AG09319 (cell line): ENCODE data around the gene CALR3.
"Not testable (repeated sequence)": the region's sequence is repeated elsewhere in the genome, so short reads cannot be mapped to it uniquely, and the experiment has no call there.

ENCODE experiments used
- DNase-seq: peaks from one replicate; pipeline ENCODE4 v3.0.0-alpha.2; 2010; ENCODE audit warnings: low read depth; ENCODE audit errors: extremely low read depth
- TF ChIP-seq, protein P1 (sequence below): IDR thresholded peaks from 2 replicates; pipeline ENCODE4 v1.5.1; 2011; ENCODE audit warnings: low read depth, mild to moderate bottlenecking, inconsistent platforms, low read length, moderate library complexity

Gene CALR3

DNA sequence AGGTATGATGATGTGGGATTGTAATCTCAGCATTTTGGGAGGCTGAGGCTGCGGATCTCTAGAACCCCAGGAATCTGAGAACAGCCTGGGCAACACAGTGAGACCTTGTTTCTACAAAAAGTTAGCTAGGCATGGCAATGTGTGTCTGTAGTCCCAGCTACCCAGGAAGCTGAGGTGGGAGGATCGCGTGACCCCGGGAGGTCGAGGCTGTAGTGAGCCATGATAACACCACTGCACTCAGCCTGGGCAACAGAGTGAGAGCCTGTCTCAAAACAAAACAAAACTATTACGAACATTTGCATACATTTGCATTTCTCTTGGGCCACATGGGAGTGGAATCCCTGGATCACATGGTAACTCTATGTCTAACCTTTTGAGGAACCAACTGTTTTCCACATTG, 1.9 kb upstream of the CALR3 start:
- DNase-seq: no peak
- TF ChIP-seq, protein P1, sequence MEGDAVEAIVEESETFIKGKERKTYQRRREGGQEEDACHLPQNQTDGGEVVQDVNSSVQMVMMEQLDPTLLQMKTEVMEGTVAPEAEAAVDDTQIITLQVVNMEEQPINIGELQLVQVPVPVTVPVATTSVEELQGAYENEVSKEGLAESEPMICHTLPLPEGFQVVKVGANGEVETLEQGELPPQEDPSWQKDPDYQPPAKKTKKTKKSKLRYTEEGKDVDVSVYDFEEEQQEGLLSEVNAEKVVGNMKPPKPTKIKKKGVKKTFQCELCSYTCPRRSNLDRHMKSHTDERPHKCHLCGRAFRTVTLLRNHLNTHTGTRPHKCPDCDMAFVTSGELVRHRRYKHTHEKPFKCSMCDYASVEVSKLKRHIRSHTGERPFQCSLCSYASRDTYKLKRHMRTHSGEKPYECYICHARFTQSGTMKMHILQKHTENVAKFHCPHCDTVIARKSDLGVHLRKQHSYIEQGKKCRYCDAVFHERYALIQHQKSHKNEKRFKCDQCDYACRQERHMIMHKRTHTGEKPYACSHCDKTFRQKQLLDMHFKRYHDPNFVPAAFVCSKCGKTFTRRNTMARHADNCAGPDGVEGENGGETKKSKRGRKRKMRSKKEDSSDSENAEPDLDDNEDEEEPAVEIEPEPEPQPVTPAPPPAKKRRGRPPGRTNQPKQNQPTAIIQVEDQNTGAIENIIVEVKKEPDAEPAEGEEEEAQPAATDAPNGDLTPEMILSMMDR: no peak

GRCh38 chr19:16497042-16497441, 1.1 kb upstream of the CALR3 start:
- TF ChIP-seq, protein P1: no peak
- DNase-seq: no peak

DNA sequence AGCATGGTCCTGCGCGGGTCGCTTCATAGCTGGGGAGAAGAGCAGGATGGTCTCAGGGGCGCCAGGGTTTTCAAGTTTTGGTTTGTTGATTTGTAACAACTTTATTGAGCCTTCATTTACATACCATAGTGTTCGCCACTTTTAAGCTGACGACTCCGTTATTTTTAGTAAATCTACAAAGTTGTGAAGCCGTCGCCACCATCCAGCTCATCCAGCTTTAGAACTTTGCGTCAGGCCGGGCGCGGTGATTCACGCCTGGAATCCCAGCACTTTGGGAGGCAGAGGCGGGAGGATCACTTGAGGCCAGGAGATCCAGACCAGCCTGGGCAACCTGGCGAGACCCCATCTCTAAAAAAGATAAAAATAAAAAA, 631 bp upstream of the CALR3 start:
- TF ChIP-seq, protein P1: no peak
- no peak for DNase-seq

DNA sequence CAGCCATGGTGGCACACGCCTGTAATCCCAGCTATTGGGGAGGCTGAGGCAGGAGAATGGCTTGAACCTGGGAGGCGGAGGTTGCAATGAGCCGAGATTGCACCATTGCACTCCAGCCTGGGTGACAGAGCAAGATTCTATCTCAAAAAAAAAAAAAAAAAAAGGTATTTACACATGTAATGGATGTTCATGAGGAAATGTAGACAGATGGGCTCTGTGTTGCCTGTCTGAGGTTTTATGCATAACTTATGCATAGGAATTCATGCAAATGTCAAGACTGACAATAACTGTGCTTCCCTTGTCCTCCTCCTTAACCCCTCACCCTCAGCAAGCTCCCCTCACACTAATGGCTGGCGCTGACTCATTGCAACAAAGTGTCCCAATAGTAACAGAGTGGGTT, 9.5 kb downstream of the CALR3 start:
- DNase-seq: not testable (repeated sequence)

DNA sequence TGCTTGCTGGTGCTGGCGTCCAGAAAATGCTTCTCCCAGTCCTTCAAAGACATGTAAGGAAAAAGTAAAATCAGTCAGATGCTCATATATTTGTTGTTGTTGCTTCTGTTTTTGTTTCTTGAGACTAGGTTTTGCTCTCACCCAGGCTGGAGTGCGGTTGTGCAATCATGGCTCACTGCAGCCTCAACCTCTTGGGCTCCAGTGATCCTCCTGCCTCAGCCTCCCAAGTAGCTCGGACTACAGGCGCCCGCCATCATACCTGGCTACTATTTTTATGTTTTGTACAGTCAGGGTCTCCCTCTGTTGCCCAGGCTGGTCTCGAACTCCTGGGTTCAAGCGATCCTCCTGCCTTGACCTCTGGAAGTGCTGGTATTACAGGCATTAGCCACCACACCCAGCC, 13.2 kb downstream of the CALR3 start:
- TF ChIP-seq, protein P1: no peak
- no peak for DNase-seq

GRCh38 chr19:16477311-16477710, 18.7 kb downstream of the CALR3 start:
- TF ChIP-seq, protein P1: no peak
- no peak for DNase-seq

GRCh38 chr19:16476401-16476800, 19.6 kb downstream of the CALR3 start:
- TF ChIP-seq, protein P1: no peak
- DNase-seq: no peak

- TF ChIP-seq, protein P1: no peak
- no peak for DNase-seq
Observed at GRCh38 chr19:16473875-16474392, 22.0 kb downstream of the CALR3 start.
